Lower leg skin (tissue), 4 donors: ENCODE measurements around the gene TIMM17A. TPM values are rescaled to one million over a fixed set of nuclear protein-coding genes. Genes with fewer than 3 reads are reported as not detected.

ENCODE experiments used
- DNase-seq, 2 donors: peaks; one replicate each; pipeline ENCODE4 v3.0.0-alpha.2; 2019; ENCODE audit warnings: low spot score in 2 of 2
- H3K4me3 ChIP-seq: fragments of 200-600 bp; sonication (generic); 2 replicates; pipeline ENCODE4 v1.5.1; 2017; ENCODE audit warnings: mild to moderate bottlenecking, low read depth; ENCODE audit not compliant: poor library complexity, severe bottlenecking
- CTCF ChIP-seq, 3 donors: fragments of 450-650 bp; IDR thresholded peaks; one replicate each; pipeline ENCODE4 v1.5.1; 2016; ENCODE audit warnings: antibody characterized with exemption in 3 of 3, mild to moderate bottlenecking in 3 of 3, moderate library complexity in 2 of 3
- POLR2A ChIP-seq, 2 donors: fragments of 450-650 bp; IDR thresholded peaks; one replicate each; pipeline ENCODE4 v1.6.1; 2016 to 2017; ENCODE audit warnings: antibody characterized with exemption in 2 of 2, mild to moderate bottlenecking in 1 of 2, moderate library complexity in 1 of 2
- WGBS, 2 donors: methylation state at CpG; one replicate each; pipeline ENCODE4 v1.1.5; 2018; 5-methylcytosine and 5-hydroxymethylcytosine counted together
- intact Hi-C: fragments of 100-400 bp; cut with DNase I; formaldehyde crosslinking; loops from one replicate; pipeline ENCODE4 v1.15.0; 2023; ENCODE audit warnings: low total_unique reads
- total RNA-seq, 4 donors: library from RNA; depleted of rRNA; stranded (reverse); fragments of >200 nt; gene quantifications; one replicate each; pipeline ENCODE4 v1.1.0, GENCODE V29; 2016

TIMM17A gene
- total RNA-seq, 4 donors from 2014 or later: 18.7 to 22.4 (median 20.2) TPM

GRCh38 chr1:202007304-202007703 is 52.0 kb downstream of the TIMM17A start:
- no peak for TF ChIP-seq POLR2A (IDR thresholded peaks at IDR 0.05)
- TF ChIP-seq CTCF (IDR thresholded peaks at IDR 0.05): no peak
- intact Hi-C loops: no loop called here
- H3K4me3 ChIP-seq: no peak overlapping the region
- no peak for DNase-seq
- 52 to 56% methylated on average over 8 of the region's 8 CpGs for WGBS, 2 donors

- H3K4me3 ChIP-seq: no peak overlapping the region
- TF ChIP-seq POLR2A (IDR thresholded peaks at IDR 0.05) (no peak), CTCF (IDR thresholded peaks at IDR 0.05) (no peak)
- intact Hi-C loops: no loop called here
- DNase-seq: no peak
- 31 to 59% methylated on average over 9 to 10 of the region's 11 CpGs for WGBS, 2 donors
Measured at GRCh38 chr1:202007805-202008489, 52.6 kb downstream of the TIMM17A start.

GRCh38 chr1:202009326-202010179 is 54.2 kb downstream of the TIMM17A start:
- TF ChIP-seq POLR2A (IDR thresholded peaks at IDR 0.05): no peak
- TF ChIP-seq CTCF (IDR thresholded peaks at IDR 0.05): peak in 1 of 3 donors; percentile 82
- intact Hi-C loops: no loop called here
- H3K4me3 ChIP-seq: no peak overlapping the region
- WGBS, 2 donors: 16 to 18% methylated on average over 11 of the region's 11 CpGs
- peak in 1 of 2 donors; percentile 71 for DNase-seq

- WGBS, 2 donors: 64 to 67% methylated on average over 21 to 23 of the region's 24 CpGs
- DNase-seq: peak in 1 of 2 donors; percentile 88
- intact Hi-C loops: no loop called here
- no peak within 1 kb of the TSS for H3K4me3 ChIP-seq
- TF ChIP-seq POLR2A (IDR thresholded peaks at IDR 0.05) (no peak), CTCF (IDR thresholded peaks at IDR 0.05) (no peak)
Measured at GRCh38 chr1:202010180-202011015, 55.1 kb downstream of the TIMM17A start, which contains the start of gene ELF3. Gene ELF3, plus strand, starts transcription at chr1:202010587. Its CDS starts 550 bp downstream, at chr1:202011137.

- no peak for DNase-seq
- WGBS, 2 donors: 82 to 92% methylated on average over 8 to 10 of the region's 11 CpGs
- intact Hi-C loops: no loop called here
- TF ChIP-seq POLR2A (IDR thresholded peaks at IDR 0.05): no peak
- TF ChIP-seq CTCF (IDR thresholded peaks at IDR 0.05): no peak
- no peak overlapping the region for H3K4me3 ChIP-seq
Measured at GRCh38 chr1:202011994-202012393, 56.7 kb downstream of the TIMM17A start.
